ENCODE results near the gene OR5B2. TPM values are rescaled to one million over a fixed set of nuclear protein-coding genes. Genes with fewer than 3 reads are reported as not detected.

The OR5B2 gene
- total and polyA plus RNA-seq, 2 experiments from 2014 or later = not detected

GRCh38 chr11:58444300-58444699 is 16.4 kb upstream of the OR5B2 start:
- Histone ChIP-seq H3K4me2 (no peak overlapping the region), H4K20me1 (ENCODE audit: insufficient read depth, poor library complexity, severe bottlenecking) (no peaks in the 10 kb centered on the region), H3K9me2 (replicated peaks; ENCODE audit: insufficient read depth) (no peaks in the 10 kb centered on the region), H3K27ac (no peak overlapping the region), H3K4me1 (ENCODE audit: insufficient read depth) (no peaks in the 10 kb centered on the region), H3K79me2 (no peaks in the 10 kb centered on the region), H3K4me3 (no peak overlapping the region), H2AFZ (no peak overlapping the region), H3K9me3 (ENCODE audit: low read depth) (no peaks in the 10 kb centered on the region), H3K36me3 (replicated peaks; ENCODE audit: insufficient read depth, low read depth) (no peaks in the 10 kb centered on the region), H3K27me3 (no peaks in the 10 kb centered on the region)
- 83% methylated on average over 2 of the region's 2 CpGs for WGBS (ENCODE audit: low lambda C conversion rate, missing lambda C conversion rate)
- DNase-seq (ENCODE audit: low spot score) = peak; percentile 34
- TF ChIP-seq EZH2phosphoT487 (IDR thresholded peaks at IDR 0.05; ENCODE audit: low read depth, severe bottlenecking, unreplicated experiment) = no peak
- TF ChIP-seq, protein P1, sequence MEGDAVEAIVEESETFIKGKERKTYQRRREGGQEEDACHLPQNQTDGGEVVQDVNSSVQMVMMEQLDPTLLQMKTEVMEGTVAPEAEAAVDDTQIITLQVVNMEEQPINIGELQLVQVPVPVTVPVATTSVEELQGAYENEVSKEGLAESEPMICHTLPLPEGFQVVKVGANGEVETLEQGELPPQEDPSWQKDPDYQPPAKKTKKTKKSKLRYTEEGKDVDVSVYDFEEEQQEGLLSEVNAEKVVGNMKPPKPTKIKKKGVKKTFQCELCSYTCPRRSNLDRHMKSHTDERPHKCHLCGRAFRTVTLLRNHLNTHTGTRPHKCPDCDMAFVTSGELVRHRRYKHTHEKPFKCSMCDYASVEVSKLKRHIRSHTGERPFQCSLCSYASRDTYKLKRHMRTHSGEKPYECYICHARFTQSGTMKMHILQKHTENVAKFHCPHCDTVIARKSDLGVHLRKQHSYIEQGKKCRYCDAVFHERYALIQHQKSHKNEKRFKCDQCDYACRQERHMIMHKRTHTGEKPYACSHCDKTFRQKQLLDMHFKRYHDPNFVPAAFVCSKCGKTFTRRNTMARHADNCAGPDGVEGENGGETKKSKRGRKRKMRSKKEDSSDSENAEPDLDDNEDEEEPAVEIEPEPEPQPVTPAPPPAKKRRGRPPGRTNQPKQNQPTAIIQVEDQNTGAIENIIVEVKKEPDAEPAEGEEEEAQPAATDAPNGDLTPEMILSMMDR (IDR thresholded peaks at IDR 0.05; ENCODE audit: poor library complexity) = no peak
- TF ChIP-seq EZH2 (IDR thresholded peaks at IDR 0.05; ENCODE audit: borderline replicate concordance) = no peak

DNA sequence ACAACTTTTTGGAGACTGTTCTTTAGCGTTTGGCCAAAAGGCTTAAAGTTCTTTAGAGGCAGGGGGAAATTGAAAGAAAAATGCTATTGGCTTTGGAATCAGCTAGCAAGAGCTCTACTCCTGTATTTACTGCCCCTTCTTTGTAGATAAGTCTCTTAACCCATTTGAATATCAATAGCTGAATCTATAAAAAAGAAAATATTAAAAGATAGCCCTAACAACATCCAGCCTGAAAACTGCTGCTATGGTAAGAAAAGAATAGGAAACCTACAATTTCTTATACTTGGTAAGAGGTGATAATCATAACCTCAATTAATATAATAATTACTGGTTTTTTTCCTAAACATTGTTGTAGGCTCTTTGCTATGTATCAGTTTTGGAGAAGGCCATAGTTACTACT is 14.2 kb upstream of the OR5B2 start, which contains the start of gene OR5B12:
TSS of gene OR5B12 (minus strand) at position 101 of the 400 bp plus-strand sequence. CDS start 2,085 bp downstream, outside the sequence.
- H3K27ac ChIP-seq = no peak within 1 kb of the TSS
- H3K79me2 ChIP-seq = no peaks in the 10 kb centered on the region
- H3K4me2 ChIP-seq = no peak within 1 kb of the TSS
- no peaks in the 10 kb centered on the region for H3K9me2 ChIP-seq (replicated peaks; ENCODE audit: insufficient read depth)
- H3K9me3 ChIP-seq (ENCODE audit: low read depth) = no peaks in the 10 kb centered on the region
- H4K20me1 ChIP-seq (ENCODE audit: insufficient read depth, poor library complexity, severe bottlenecking) = no peaks in the 10 kb centered on the region
- no peak within 1 kb of the TSS for H3K4me3 ChIP-seq
- H3K4me1 ChIP-seq (ENCODE audit: insufficient read depth) = no peaks in the 10 kb centered on the region
- whole genome bisulfite sequencing (ENCODE audit: low lambda C conversion rate, missing lambda C conversion rate) = 89% methylated on average over 1 of the region's 1 CpG
- DNase-seq (ENCODE audit: low spot score) = no peak
- H3K36me3 ChIP-seq (replicated peaks; ENCODE audit: insufficient read depth, low read depth) = no peaks in the 10 kb centered on the region
- H3K27me3 ChIP-seq = no peaks in the 10 kb centered on the region
- no peak within 1 kb of the TSS for H2AFZ ChIP-seq
- TF ChIP-seq EZH2phosphoT487 (IDR thresholded peaks at IDR 0.05; ENCODE audit: low read depth, severe bottlenecking, unreplicated experiment) = no peak
- no peak for TF ChIP-seq EZH2 (IDR thresholded peaks at IDR 0.05; ENCODE audit: borderline replicate concordance)
- TF ChIP-seq, protein P1 (IDR thresholded peaks at IDR 0.05; ENCODE audit: poor library complexity) = no peak

DNA sequence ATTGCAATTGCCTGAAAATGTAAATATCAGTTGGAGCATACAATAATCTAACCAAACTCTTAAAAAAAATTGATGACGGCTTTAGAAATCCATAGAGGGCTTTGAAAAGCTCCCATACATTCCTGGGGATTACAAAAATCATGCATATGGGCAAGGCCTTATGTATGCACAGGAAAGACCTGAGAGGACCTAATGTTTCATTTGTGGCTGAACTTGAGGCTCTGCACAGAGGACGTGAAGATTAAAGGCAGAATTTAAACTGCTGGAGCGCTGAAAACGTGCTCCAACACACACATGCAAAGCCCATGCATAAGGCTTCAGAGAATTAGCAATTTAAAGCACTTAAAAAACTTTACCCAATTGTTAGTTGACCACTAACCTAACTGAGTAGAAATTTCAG is 10.6 kb upstream of the OR5B2 start:
- Histone ChIP-seq H3K9me3 (ENCODE audit: low read depth) (no peaks in the 10 kb centered on the region), H3K4me3 (no peak overlapping the region), H3K79me2 (no peaks in the 10 kb centered on the region), H3K27me3 (no peaks in the 10 kb centered on the region), H3K36me3 (replicated peaks; ENCODE audit: insufficient read depth, low read depth) (no peaks in the 10 kb centered on the region), H4K20me1 (ENCODE audit: insufficient read depth, poor library complexity, severe bottlenecking) (no peaks in the 10 kb centered on the region), H3K4me1 (ENCODE audit: insufficient read depth) (no peaks in the 10 kb centered on the region), H3K9me2 (replicated peaks; ENCODE audit: insufficient read depth) (no peaks in the 10 kb centered on the region), H3K4me2 (no peak overlapping the region), H3K27ac (no peak overlapping the region), H2AFZ (no peak overlapping the region)
- no peak for TF ChIP-seq EZH2 (IDR thresholded peaks at IDR 0.05; ENCODE audit: borderline replicate concordance)
- TF ChIP-seq EZH2phosphoT487 (IDR thresholded peaks at IDR 0.05; ENCODE audit: low read depth, severe bottlenecking, unreplicated experiment) = no peak
- TF ChIP-seq, protein P1 (IDR thresholded peaks at IDR 0.05; ENCODE audit: poor library complexity) = no peak
- no peak for DNase-seq (ENCODE audit: low spot score)
- WGBS (ENCODE audit: low lambda C conversion rate, missing lambda C conversion rate) = 47% methylated on average over 4 of the region's 4 CpGs

DNA sequence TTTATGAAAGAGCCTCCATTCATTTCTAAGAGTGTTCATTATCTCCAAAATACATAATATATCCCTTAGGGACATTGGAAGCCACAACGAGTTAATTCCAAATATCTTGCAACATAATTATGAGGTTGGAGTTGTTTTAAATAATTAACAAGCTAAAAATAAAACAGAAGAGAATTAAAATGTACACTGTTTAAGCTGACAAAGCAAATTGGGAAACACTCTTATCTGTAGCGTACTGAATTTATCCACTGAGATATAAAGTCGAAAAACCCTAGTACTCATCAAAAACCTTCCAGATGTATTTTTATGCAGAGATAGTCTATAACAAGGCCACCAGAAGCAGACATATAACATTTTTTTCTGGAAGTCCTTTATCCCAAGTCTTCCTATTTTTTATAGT is 6.3 kb upstream of the OR5B2 start:
- Histone ChIP-seq H3K27me3 (no peaks in the 10 kb centered on the region), H2AFZ (no peak overlapping the region), H3K79me2 (no peaks in the 10 kb centered on the region), H3K4me3 (no peak overlapping the region), H3K9me3 (ENCODE audit: low read depth) (no peaks in the 10 kb centered on the region), H4K20me1 (ENCODE audit: insufficient read depth, poor library complexity, severe bottlenecking) (no peaks in the 10 kb centered on the region), H3K36me3 (replicated peaks; ENCODE audit: insufficient read depth, low read depth) (no peaks in the 10 kb centered on the region), H3K4me1 (ENCODE audit: insufficient read depth) (no peaks in the 10 kb centered on the region), H3K27ac (no peak overlapping the region), H3K4me2 (no peak overlapping the region), H3K9me2 (replicated peaks; ENCODE audit: insufficient read depth) (no peaks in the 10 kb centered on the region)
- no peak for DNase-seq (ENCODE audit: low spot score)
- TF ChIP-seq, protein P1 (IDR thresholded peaks at IDR 0.05; ENCODE audit: poor library complexity) = no peak
- TF ChIP-seq EZH2phosphoT487 (IDR thresholded peaks at IDR 0.05; ENCODE audit: low read depth, severe bottlenecking, unreplicated experiment) (no peak), EZH2 (IDR thresholded peaks at IDR 0.05; ENCODE audit: borderline replicate concordance) (no peak)
- 91% methylated on average over 3 of the region's 3 CpGs for WGBS (ENCODE audit: low lambda C conversion rate, missing lambda C conversion rate)

Measured in hepatocyte (in vitro differentiated cells).